ENCODE results near the gene TCF3.

TCF3 gene

DNA sequence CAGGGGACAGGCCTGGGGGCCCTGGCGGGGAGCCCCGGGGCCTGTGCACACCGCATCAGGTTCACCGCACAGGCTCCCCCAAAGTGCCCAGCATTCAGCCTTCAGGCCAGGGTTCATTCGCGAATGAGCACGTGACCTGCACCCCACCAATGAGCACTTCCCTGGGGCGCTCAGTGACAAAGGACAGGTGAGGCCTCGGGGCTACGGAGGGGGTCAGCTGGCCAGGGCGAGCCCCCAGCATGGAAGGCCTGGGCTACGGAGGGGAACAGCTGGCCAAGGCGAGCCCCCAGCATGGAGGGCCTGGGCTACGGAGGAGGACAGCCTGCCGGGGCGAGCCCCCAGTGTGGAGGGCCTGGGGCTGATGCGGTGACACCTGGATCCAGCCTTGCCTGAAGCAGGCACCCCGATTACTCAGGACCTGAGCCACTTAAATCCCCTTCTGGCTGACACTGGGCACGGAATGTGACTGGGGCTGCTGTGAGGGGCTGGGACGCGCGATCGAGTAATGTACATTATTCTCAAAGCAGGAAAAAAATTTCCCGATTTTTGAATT, 23.1 kb downstream of the TCF3 start:
- no peak for DNase-seq

DNA sequence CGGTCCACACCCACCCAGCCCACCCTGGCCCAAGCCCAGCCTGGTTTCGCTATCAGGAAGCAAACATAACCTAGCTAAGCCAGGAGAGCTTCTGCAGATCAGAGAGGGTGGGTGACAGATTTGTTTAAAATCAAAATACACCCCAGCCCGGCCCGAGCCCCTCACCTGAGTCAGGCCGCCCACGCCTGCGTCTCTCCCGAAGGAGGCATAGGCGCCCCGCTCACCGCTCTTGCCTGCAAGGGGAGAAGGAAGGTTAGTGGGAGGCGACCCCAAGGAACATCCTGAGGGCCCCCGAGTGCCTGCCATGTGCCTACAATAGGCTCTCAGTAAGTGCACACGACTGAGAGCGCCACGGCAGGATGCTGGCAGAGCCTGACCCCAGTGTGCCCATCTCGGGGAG, 25.2 kb downstream of the TCF3 start:
- no peak for DNase-seq

- DNase-seq, result peak; percentile 17
Observed at GRCh38 chr19:1626417-1627010, 25.9 kb downstream of the TCF3 start.

- DNase-seq, result peak; percentile 58
Observed at GRCh38 chr19:1624458-1624857, 28.0 kb downstream of the TCF3 start.

DNA sequence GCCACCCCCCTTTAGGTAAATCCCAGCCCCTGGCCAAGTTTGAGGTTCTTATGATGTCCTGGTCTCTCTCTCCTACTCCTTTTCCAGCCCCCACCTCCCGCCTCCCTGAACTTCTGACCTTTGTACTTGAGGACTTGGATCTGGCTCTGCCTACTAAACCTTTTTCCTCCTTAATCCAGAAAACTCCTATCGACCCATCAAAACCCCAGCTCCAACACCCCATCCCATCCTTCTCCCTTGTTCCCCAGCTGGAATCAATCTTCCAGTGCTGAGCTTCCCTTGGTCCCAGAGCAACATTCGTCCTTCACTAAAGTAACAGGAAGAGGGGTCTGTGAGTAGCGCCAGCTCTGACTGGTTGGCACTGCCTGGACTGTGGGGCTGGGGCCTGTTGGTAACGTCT, 29.9 kb downstream of the TCF3 start:
- DNase-seq, result no peak

DNA sequence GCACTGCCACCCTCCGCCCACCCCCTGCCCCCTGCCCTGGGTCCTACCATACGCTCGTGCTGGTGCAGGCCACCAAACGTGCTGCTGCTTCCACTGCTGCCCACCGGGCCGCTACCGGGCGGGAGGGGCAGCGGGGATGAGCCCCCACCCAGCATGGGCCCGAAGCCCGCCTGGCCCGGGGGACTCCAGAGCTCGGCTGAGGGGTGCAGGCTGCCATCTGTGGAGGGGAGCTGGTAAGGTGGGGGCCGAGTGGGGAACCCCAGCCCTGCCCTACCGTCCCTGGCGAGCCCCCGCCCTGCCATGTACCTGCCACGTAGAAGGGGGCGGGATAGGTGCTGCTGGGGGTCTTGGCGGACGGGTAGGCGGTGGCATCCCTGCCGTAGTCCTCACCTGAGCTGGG, 30.4 kb downstream of the TCF3 start:
- no peak for DNase-seq

- no peak for DNase-seq
Observed at GRCh38 chr19:1621574-1621973, 30.8 kb downstream of the TCF3 start.

GRCh38 chr19:1621021-1621420, 31.4 kb downstream of the TCF3 start:
- DNase-seq, result no peak

- no peak for DNase-seq
Observed at GRCh38 chr19:1620502-1620901, 31.9 kb downstream of the TCF3 start.

GRCh38 chr19:1619703-1620102, 32.7 kb downstream of the TCF3 start:
- DNase-seq, result no peak

- no peak for DNase-seq
Observed at GRCh38 chr19:1619094-1619439, 33.3 kb downstream of the TCF3 start.

- DNase-seq, result peak; percentile 10
Observed at GRCh38 chr19:1618157-1619093, 34.0 kb downstream of the TCF3 start.

- DNase-seq, result no peak
Observed at GRCh38 chr19:1616875-1617274, 35.5 kb downstream of the TCF3 start.

GRCh38 chr19:1616396-1616795, 36.0 kb downstream of the TCF3 start:
- DNase-seq, result no peak

- no peak for DNase-seq
Observed at GRCh38 chr19:1615156-1615765, 37.2 kb downstream of the TCF3 start.

DNA sequence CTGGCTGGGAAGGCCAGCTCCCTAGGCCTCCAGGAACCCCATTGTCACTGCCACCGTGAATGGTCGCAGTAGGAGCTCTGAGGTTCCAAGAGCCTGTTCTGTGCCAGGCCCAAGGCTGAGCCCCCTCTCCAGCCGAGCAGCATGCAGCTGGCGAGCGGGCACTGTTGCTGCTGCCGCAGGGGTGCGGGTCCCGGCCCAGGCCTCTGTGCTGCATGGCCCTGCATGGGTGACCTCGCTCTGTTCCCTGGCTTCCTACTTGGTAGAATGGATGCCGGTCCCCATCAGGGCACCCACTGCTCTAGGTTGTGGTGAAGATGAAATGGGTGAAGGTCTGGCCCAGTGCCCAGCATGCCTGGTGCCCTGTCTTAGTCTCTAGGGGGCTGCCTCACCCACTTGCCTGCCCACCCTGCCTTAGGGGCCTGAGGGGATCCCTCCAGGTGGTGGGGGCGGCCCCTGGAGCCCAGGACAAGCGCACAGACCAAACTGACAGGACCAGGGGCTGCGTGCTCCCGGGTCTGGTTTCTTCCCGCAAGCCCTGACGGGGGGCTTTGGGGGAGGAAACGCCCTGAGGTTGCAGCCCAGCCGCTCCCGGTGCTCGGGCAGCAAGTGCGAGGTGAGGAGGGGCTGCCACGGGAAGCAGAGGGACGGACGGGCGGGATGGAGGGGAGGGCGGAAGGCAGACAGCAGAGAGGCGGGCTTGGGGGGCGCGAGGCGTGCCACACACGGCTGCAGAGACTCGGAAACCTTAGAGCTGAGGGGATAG, 38.4 kb downstream of the TCF3 start:
- no peak for DNase-seq

DNA sequence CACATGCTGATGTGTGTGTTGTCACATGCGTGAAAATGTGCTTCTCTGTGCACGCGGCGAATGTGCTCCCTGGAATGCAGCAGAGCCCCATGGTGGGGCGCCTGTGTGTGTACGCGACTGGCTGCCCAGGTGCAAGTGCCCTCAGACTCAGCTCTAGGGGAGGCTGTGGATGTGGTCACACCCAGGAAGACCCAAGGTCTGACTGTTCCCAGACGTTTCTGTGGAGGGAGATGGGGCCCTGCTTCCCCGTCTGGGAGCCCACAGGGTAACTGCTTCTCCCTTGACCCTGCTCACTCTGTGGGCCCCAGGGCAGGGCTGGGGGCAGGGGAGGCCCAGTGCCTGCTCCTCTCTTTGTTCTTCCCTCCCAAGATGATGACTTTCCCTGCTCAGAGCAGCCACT, 39.3 kb downstream of the TCF3 start:
- no peak for DNase-seq

GRCh38 chr19:1612114-1613086, 40.0 kb downstream of the TCF3 start:
- DNase-seq, result no peak

DNA sequence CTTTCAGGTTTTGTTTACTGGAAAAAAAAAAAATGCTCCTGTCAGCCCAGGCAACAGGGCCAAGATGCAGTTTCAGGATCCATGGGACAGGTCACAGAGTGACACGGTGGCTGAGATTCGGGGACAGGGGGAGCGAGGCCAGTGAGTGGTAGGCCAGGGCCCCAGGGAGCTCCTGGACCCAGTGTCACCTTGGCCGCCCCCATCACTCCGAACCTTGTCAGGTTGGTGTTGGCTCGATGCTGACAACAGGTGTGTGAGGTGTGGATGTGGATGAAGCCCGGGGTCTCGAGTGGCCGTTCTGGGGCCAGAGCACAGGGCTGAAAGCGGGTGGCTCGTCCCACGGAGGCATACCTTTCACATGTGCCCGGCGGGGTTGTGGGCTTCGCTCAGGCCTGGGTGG, 41.1 kb downstream of the TCF3 start:
- DNase-seq, result no peak

DNA sequence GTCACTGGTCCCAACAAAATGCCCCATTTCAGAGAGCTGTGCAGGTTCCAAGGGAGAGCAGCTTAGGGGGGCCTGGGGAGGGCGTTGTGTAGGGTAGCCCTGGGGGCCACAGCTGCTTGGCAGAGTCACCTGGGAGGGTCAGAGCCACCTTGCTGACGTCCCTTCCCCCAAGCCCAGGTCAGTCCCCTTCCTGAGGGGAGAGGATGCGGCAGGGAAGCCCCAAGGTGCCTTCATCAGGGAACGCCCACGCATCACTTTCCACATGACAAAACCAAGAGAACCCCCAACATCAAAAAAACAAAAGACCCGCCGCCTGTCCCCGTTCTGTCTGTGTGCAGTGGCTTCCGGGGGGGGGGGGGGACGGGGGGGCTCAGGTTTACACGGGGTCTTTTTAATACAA, 41.8 kb downstream of the TCF3 start:
- no peak for DNase-seq

DNA sequence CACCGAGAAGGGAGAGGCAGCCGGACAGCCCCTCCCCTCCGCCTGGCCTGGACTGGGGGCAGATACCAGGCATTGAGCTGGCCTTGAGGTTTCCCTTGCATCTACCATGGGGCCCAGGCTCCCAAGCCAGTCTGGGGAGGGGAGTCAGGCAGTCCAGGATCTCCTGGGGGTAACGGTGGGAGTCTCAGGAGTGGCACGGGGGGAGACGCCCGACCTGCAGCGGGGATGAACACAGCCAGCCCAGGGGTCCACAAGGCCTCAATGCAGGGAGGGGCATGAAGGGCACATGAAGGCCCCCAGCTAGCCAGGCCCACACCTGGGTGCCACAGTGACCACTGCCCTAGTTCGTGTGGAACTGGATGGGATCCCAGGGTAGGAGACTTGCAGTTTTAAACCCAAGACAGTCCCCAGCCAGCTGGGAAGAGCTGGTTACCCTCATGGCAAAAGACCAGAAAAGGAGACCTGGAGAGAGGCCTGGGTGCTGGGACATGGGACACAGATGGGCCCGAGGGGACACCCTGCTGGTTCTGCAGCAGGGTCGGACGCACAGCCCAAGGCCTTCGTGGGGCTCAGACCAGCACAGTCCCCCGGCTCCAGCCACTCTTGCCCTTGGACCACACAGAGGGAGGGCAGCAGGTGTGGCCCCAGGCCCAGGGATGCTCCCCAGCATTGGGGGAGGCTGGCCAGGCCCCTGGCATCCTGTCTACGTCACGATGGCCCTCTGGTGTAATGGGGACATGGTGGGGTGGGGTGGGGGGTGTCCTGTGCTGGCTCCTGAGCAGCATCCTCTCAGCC, 42.5 kb downstream of the TCF3 start:
- DNase-seq, result no peak
